Middle frontal gyrus (tissue), 1 donor: ENCODE measurements around the gene ADGRE1.

Source experiments
- DNase-seq: peaks from one replicate; pipeline ENCODE4 v3.0.0-alpha.2; 2015; ENCODE audit warnings: low spot score; ENCODE audit errors: extremely low spot score

Gene ADGRE1

DNA sequence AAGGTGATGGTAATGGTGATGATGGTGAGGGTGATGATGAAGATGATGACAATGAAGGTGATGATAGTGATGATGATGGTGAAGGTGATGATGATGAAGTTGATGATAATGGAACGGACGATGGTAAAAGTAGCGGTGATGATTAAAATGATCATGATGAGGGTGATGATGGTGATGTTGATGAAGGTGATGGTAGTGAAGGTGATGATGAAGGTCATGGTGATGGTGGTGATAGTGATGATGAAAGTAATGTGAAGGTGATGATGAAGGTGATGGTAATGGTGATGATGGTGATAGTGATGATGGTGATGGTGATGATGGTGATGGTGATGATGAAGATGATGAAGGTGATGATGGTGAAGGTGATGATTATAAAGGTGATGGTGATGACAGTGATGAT is 67.7 kb downstream of the ADGRE1 start:
- DNase-seq = no peak

GRCh38 chr19:6956573-6956972 is 69.2 kb downstream of the ADGRE1 start:
- DNase-seq = no peak

- DNase-seq = no peak
These were observed 71.4 kb downstream of the ADGRE1 start for GRCh38 chr19:6958791-6959190.

GRCh38 chr19:6963244-6963852 is 76.0 kb downstream of the ADGRE1 start:
- no peak for DNase-seq

GRCh38 chr19:6963937-6964336 is 76.6 kb downstream of the ADGRE1 start:
- DNase-seq = no peak

DNA sequence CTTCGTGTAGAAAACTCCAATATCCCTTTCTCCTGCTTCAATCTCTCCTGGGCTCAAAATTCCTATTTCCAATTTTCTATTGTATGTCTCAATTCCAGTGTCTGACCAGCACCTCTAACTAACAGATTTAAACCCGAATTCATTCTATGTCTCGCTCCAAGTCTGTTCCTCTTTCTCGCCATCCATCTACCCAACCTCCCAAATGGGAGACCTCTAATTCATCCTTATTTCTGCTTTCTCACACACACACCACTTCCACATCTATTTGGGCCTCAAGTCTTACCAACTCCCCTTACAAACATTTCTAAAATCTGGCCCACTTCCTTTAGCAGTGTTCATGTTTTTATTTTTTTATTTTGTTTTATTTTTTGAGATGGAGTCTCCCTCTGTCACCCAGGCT is 80.6 kb downstream of the ADGRE1 start:
- DNase-seq = no peak

DNA sequence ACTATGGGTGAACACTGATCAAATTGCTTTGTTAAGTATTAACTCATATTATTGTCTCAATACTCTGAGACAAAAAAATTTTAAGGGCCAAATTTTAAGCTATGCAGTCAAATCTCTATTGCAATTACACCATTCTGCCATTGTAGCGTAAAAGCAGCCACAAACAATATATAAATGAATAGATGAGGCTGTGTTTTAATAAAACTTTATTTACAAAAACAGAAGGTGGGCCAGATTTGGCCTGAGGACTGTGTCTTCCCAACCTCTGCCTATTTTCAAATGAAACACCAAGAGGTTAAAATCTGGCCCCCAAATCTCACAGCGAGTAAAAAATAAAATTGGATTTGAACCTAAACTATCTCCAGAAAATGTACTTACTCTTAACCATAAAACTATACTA is 82.1 kb downstream of the ADGRE1 start:
- DNase-seq = no peak

DNA sequence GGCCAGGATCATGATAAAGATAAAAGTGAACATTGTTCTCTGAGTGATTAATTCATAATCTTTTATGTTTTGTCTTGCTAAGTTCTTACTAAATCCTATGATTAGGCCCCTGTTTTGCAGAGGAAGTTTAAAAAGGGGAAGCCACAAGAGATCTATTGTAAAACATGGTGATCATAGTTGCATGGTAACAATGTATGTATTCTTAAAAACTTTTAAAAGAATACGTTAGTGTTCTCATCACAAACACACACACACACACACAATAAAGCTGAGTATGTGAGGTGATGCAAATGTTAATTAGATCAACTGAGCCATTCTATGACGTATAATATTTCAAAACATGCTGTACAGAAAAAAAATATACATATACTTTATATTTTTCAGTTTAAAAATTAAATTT is 82.6 kb downstream of the ADGRE1 start:
- no peak for DNase-seq

GRCh38 chr19:6970443-6970842 is 83.1 kb downstream of the ADGRE1 start:
- DNase-seq = no peak

- DNase-seq = no peak
These were observed 84.0 kb downstream of the ADGRE1 start for GRCh38 chr19:6971366-6971765.

DNA sequence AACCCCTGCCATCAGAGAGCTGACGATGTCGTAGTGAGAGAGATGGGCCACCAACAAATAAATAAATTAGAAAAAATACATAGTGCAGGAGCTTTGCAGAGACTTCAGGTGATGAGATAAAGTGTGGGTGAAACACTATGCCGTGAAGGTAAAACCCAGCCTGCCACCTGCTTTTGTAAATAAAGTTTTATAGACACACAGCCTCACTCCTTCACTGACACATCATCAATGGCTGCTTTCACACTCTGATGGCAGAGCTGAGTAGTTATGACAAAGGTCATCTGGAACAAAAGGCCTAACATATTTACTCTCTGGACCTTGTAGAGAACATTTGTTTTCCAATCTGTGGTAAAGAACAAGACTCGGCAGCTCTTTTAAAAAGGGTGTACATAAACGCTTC is 88.8 kb downstream of the ADGRE1 start:
- no peak for DNase-seq

DNA sequence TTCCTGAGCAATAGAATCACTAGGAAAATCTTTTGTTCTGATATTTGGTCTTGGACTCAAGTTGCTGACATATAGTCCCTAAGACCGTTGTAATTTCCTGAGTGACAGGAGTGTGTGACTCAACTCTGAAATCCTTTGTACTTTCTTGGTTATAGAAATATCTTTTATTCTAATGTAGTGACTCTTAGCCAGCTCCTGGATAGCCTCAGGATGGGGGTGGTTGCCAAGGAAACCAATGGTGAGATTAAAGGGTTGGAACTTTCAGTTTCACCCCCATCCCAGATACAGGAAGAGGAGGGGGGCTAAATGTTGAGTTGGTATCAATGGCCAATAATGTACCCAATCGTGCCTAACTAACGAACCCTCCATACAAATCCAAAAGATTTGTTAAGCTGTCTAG is 92.0 kb downstream of the ADGRE1 start:
- no peak for DNase-seq

- DNase-seq = no peak
These were observed 96.1 kb downstream of the ADGRE1 start for GRCh38 chr19:6983448-6983847.

DNA sequence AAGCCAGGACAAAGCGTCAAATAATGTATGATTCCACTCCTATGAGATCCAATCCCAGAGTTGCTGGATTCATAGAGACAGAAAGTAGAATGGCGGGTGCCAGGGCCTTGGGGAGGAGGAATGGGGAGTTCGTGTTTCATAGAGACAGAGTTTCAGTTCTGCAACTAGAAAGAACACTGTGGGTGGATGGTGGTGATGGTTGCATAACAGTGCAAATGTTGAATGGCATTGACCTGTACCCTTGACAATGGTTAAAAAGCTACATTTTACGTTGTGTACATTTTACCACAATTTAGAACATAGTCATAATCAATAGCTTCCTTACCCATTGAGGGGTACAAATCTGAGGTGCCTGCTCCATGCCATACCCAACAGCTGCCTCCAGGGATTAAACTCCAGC is 100.5 kb downstream of the ADGRE1 start:
- no peak for DNase-seq

GRCh38 chr19:6988257-6988656 is 100.9 kb downstream of the ADGRE1 start:
- DNase-seq = no peak
